Activated CD4-positive, alpha-beta T cell treated with anti-CD3 and anti-CD28 coated beads, Interleukin-2, amount 10 ng/mL, durations not matched to agents 7 days and 5 days (primary cell): Measurements from ENCODE around the gene SEC61G. TPM values are rescaled to one million over a fixed set of nuclear protein-coding genes. Genes with fewer than 3 reads are reported as not detected.

ENCODE experiments used
- CTCF ChIA-PET: fragments of 350-600 bp; sonication (Branson Sonifier 250); formaldehyde crosslinking; loops from one replicate; lab custom pipeline; 2021; ENCODE audit warnings: antibody characterized with exemption; lab: Charles Lee
- POLR2A ChIA-PET: fragments of 350-600 bp; sonication (Branson Sonifier 250); formaldehyde crosslinking; loops from one replicate; lab custom pipeline; 2021; ENCODE audit warnings: antibody characterized with exemption; lab: Charles Lee
- DNase-seq: peaks from one replicate; pipeline ENCODE4 v3.0.0-alpha.2; 2020
- H3K27ac Mint-ChIP-seq: one replicate; pipeline ENCODE4 v1.8.0; 2021; ENCODE audit warnings: mild to moderate bottlenecking, moderate library complexity, mixed read lengths
- H3K27me3 Mint-ChIP-seq: one replicate; pipeline ENCODE4 v1.8.0; 2021; ENCODE audit warnings: mixed read lengths
- H3K36me3 Mint-ChIP-seq: one replicate; pipeline ENCODE4 v1.8.0; 2021; ENCODE audit warnings: low read depth, mixed read lengths
- H3K4me1 Mint-ChIP-seq: one replicate; pipeline ENCODE4 v1.8.0; 2021; ENCODE audit warnings: mixed read lengths
- H3K4me3 Mint-ChIP-seq: one replicate; pipeline ENCODE4 v1.8.0; 2021; ENCODE audit warnings: mild to moderate bottlenecking, moderate library complexity, mixed read lengths
- H3K9me3 Mint-ChIP-seq: one replicate; pipeline ENCODE4 v1.8.0; 2021; ENCODE audit warnings: mixed read lengths
- total RNA-seq, 2 experiments: library from RNA; stranded (reverse); gene quantifications; one replicate each; pipeline ENCODE4 v1.2.3, GENCODE V29; 2021

SEC61G gene
- 100 to 1,000 TPM in 1 of 2 experiments, 10 to 100 TPM in 1; 55.4 to 106 TPM for total RNA-seq

GRCh38 chr7:54758702-54759592 is at the start of gene SEC61G:
Gene SEC61G (minus strand): TSS chr7:54759211. CDS start chr7:54757588, 1,623 bp downstream.
- Mint-ChIP-seq H3K27me3 (peaks cover under 1% of the 10 kb centered on the region), H3K27ac (peak within 1 kb of the TSS; percentile 97), H3K36me3 (peaks cover 21% of the 10 kb centered on the region), H3K4me3 (peak within 1 kb of the TSS; percentile 96), H3K4me1 (peaks cover 27% of the 10 kb centered on the region), H3K9me3 (no peaks in the 10 kb centered on the region)
- POLR2A ChIA-PET: no interaction called here
- peak; percentile 96 for DNase-seq
- CTCF ChIA-PET: interaction anchor here (0.9 to 2.4 kb wide), 4 partner anchors 11 to 496 kb away, joined by 3 to 13 read pairs (median 9); no protein-coding TSS in a partner anchor

DNA sequence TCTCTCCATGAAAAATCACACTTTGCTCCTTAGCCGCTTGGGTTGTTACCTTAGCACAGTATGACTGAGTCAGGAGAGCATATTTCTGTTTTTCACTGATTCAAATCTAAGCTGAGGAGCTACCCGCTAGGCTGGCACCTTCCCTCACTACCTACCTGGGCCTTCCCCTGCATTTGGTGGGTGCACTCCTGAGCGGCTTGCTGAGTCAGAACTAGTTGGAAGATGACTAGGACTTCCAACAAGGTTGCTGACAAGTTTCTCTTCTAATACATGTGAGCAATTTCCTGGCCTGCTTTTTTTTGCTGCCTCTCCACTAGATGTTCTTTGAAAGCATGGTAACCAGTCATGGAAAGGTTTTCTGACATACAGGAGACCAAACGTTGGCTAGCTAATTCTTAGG is 43.8 kb upstream of the SEC61G start:
- H3K4me1 Mint-ChIP-seq: no peaks in the 10 kb centered on the region
- DNase-seq: no peak
- CTCF ChIA-PET: no interaction called here
- H3K9me3 Mint-ChIP-seq: no peaks in the 10 kb centered on the region
- POLR2A ChIA-PET: no interaction called here
- H3K27me3 Mint-ChIP-seq: no peaks in the 10 kb centered on the region
- no peak overlapping the region for H3K27ac Mint-ChIP-seq
- H3K4me3 Mint-ChIP-seq: no peak overlapping the region
- H3K36me3 Mint-ChIP-seq: no peaks in the 10 kb centered on the region

GRCh38 chr7:54802114-54802513 is 43.1 kb upstream of the SEC61G start:
- no peaks in the 10 kb centered on the region for H3K36me3 Mint-ChIP-seq
- ChIA-PET POLR2A (no interaction called here), CTCF (no interaction called here)
- no peak overlapping the region for H3K4me3 Mint-ChIP-seq
- H3K27me3 Mint-ChIP-seq: no peaks in the 10 kb centered on the region
- H3K4me1 Mint-ChIP-seq: no peaks in the 10 kb centered on the region
- DNase-seq: no peak
- H3K27ac Mint-ChIP-seq: no peak overlapping the region
- H3K9me3 Mint-ChIP-seq: no peaks in the 10 kb centered on the region

GRCh38 chr7:54799792-54800191 is 40.8 kb upstream of the SEC61G start:
- DNase-seq: no peak

GRCh38 chr7:54798530-54798929 is 39.5 kb upstream of the SEC61G start:
- CTCF ChIA-PET: no interaction called here
- no peak for DNase-seq
- Mint-ChIP-seq H3K27ac (no peak overlapping the region), H3K27me3 (no peaks in the 10 kb centered on the region), H3K4me1 (no peaks in the 10 kb centered on the region), H3K36me3 (no peaks in the 10 kb centered on the region), H3K4me3 (no peak overlapping the region), H3K9me3 (no peaks in the 10 kb centered on the region)
- POLR2A ChIA-PET: no interaction called here

More at GRCh38 chr7:54799792-54800191, 40.8 kb upstream of the SEC61G start:
- H3K4me3 Mint-ChIP-seq: no peak overlapping the region
- H3K4me1 Mint-ChIP-seq: no peaks in the 10 kb centered on the region
- ChIA-PET POLR2A (no interaction called here), CTCF (no interaction called here)
- no peak overlapping the region for H3K27ac Mint-ChIP-seq
- no peaks in the 10 kb centered on the region for H3K27me3 Mint-ChIP-seq
- H3K9me3 Mint-ChIP-seq: no peaks in the 10 kb centered on the region
- no peaks in the 10 kb centered on the region for H3K36me3 Mint-ChIP-seq

GRCh38 chr7:54796853-54797252 is 37.8 kb upstream of the SEC61G start:
- POLR2A ChIA-PET: no interaction called here
- CTCF ChIA-PET: no interaction called here

DNA sequence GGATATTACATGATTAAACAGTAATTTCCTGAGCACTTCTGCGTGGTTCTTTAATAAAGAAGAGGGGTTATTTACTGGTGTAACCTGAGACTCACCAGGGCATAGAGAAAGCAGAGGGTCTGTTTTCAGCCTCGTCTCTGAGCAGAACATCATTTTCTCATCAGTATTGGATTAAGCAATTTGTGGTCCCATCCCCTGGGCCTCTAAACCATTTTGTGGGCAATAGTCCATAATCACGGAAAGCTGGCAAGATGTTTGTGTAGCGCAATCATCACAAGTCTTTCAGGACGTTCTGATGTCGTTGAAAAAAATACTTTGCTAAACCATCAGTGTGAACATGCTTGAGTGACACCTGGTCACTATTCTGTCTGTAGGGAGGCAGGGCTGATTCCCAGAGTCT is 37.1 kb upstream of the SEC61G start:
- CTCF ChIA-PET: no interaction called here

More at GRCh38 chr7:54796853-54797252, 37.8 kb upstream of the SEC61G start:
- Mint-ChIP-seq H3K27ac (no peak overlapping the region), H3K4me1 (no peaks in the 10 kb centered on the region), H3K9me3 (no peaks in the 10 kb centered on the region), H3K27me3 (no peaks in the 10 kb centered on the region), H3K4me3 (no peak overlapping the region), H3K36me3 (no peaks in the 10 kb centered on the region)
- no peak for DNase-seq

GRCh38 chr7:54792383-54792782 is 33.4 kb upstream of the SEC61G start:
- ChIA-PET POLR2A (no interaction called here), CTCF (no interaction called here)
- no peak overlapping the region for H3K4me3 Mint-ChIP-seq
- H3K4me1 Mint-ChIP-seq: no peaks in the 10 kb centered on the region
- H3K36me3 Mint-ChIP-seq: no peaks in the 10 kb centered on the region
- no peaks in the 10 kb centered on the region for H3K9me3 Mint-ChIP-seq
- no peak for DNase-seq
- no peak overlapping the region for H3K27ac Mint-ChIP-seq
- peaks cover 19% of the 10 kb centered on the region for H3K27me3 Mint-ChIP-seq

More for the DNA sequence above, 37.1 kb upstream of the SEC61G start:
- H3K27me3 Mint-ChIP-seq: no peaks in the 10 kb centered on the region
- no peak overlapping the region for H3K4me3 Mint-ChIP-seq
- POLR2A ChIA-PET: no interaction called here
- no peaks in the 10 kb centered on the region for H3K36me3 Mint-ChIP-seq
- no peaks in the 10 kb centered on the region for H3K9me3 Mint-ChIP-seq
- DNase-seq: no peak
- H3K4me1 Mint-ChIP-seq: no peaks in the 10 kb centered on the region
- no peak overlapping the region for H3K27ac Mint-ChIP-seq

DNA sequence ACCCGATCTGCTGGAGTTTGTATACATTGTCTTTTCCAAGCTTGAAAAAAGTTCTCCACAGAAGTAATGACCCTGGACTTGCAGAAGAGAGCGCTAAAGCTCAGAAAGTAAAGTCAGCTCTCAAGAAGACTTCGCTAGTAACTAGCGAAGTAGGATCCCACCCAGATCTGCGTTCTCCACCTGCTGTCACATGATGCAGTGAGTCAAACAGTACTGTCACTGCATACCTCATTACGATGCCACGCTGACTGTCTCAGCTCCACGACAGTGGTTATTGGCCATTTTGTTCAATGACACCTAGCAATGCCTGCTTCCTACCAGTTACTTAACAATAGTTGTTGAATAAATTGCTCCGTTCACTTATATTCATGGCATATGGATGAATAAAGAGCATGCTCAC is 29.7 kb upstream of the SEC61G start:
- no peak for DNase-seq
- Mint-ChIP-seq H3K27ac (no peak overlapping the region), H3K4me1 (no peaks in the 10 kb centered on the region), H3K9me3 (no peaks in the 10 kb centered on the region), H3K4me3 (no peak overlapping the region), H3K36me3 (no peaks in the 10 kb centered on the region), H3K27me3 (peaks cover 19% of the 10 kb centered on the region)
- ChIA-PET POLR2A (no interaction called here), CTCF (interaction anchor here (0.6 to 1.6 kb wide), 2 partner anchors 30 to 466 kb away, joined by 3 to 9 read pairs; no protein-coding TSS in a partner anchor)

DNA sequence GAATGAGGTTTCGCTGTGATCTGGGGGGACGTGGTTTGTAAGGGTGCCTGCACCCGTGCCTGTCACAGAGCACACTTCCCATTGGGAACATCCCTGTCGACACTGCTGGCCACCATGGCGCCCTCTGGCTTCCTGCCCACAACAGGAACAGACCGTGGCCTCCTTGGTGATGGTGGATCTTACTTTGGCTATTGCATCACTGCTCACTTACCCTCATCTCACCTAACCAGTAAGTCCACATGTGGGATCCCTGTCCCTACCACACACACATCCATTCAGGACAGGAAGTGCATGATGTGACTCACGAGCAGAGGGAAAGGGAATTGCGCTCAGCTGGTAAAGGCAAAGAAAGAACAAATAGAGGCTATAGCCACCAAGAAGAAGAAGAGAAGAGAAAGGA is 26.2 kb upstream of the SEC61G start:
- no peaks in the 10 kb centered on the region for H3K4me1 Mint-ChIP-seq
- no peak overlapping the region for H3K4me3 Mint-ChIP-seq
- POLR2A ChIA-PET: no interaction called here
- CTCF ChIA-PET: no interaction called here
- no peaks in the 10 kb centered on the region for H3K9me3 Mint-ChIP-seq
- DNase-seq: no peak
- H3K36me3 Mint-ChIP-seq: no peaks in the 10 kb centered on the region
- peaks cover 13% of the 10 kb centered on the region for H3K27me3 Mint-ChIP-seq
- no peak overlapping the region for H3K27ac Mint-ChIP-seq

- Mint-ChIP-seq H3K27me3 (peaks cover 12% of the 10 kb centered on the region), H3K36me3 (no peaks in the 10 kb centered on the region), H3K4me3 (no peak overlapping the region), H3K4me1 (no peaks in the 10 kb centered on the region), H3K9me3 (no peaks in the 10 kb centered on the region), H3K27ac (no peak overlapping the region)
- no peak for DNase-seq
- CTCF ChIA-PET: interaction anchor here (0.7 kb wide), 1 partner anchor 70 kb away, joined by 3 read pairs; no protein-coding TSS in a partner anchor
- POLR2A ChIA-PET: no interaction called here
These were observed 24.9 kb upstream of the SEC61G start for GRCh38 chr7:54783952-54784351.

GRCh38 chr7:54782829-54783228 is 23.8 kb upstream of the SEC61G start:
- Mint-ChIP-seq H3K27me3 (peaks cover 6% of the 10 kb centered on the region), H3K4me1 (no peaks in the 10 kb centered on the region), H3K27ac (no peak overlapping the region), H3K9me3 (no peaks in the 10 kb centered on the region), H3K4me3 (no peak overlapping the region), H3K36me3 (no peaks in the 10 kb centered on the region)
- CTCF ChIA-PET: no interaction called here
- POLR2A ChIA-PET: no interaction called here
- no peak for DNase-seq

GRCh38 chr7:54782314-54782713 is 23.3 kb upstream of the SEC61G start:
- no peaks in the 10 kb centered on the region for H3K36me3 Mint-ChIP-seq
- ChIA-PET CTCF (no interaction called here), POLR2A (no interaction called here)
- no peak for DNase-seq
- H3K9me3 Mint-ChIP-seq: peaks cover under 1% of the 10 kb centered on the region
- peaks cover 4% of the 10 kb centered on the region for H3K27me3 Mint-ChIP-seq
- no peaks in the 10 kb centered on the region for H3K4me1 Mint-ChIP-seq
- no peak overlapping the region for H3K27ac Mint-ChIP-seq
- no peak overlapping the region for H3K4me3 Mint-ChIP-seq
